ENCODE results near the gene NCOA7. TPM values are rescaled to one million over a fixed set of nuclear protein-coding genes. Genes with fewer than 3 reads are reported as not detected.

The NCOA7 gene
- total RNA-seq, 1 experiment from 2014 or later, result 33.4 TPM

DNA sequence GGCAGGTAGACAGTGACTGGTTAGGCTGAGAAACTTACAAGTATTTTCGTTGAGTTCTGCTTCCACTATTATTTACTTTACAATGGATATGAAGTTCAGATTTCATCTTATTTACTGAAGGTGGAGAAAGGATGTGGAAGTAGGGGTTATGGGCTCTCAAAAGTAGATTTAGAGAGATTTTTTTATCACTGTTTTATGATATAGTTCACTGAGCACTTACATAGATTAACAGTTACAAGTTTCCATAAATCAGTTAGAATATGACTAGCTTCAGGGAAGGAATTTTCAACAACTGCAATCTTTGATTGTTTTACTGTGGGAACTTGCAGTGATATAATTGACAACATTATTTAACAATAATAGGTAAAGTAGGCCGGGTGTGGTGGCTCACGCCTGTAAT, 188.3 kb downstream of the NCOA7 start:
- no peak for DNase-seq (ENCODE audit: low spot score)

Other genes with a start within 250 kb of the NCOA7 start
- gene HEY2, start 41.3 kb upstream of the NCOA7 start, total RNA-seq (2014; rRNA removed; shearing (Covaris generic)), result 0.93 TPM in 1 of 2 replicates, not detected in the other
- gene HINT3, start 165.8 kb downstream of the NCOA7 start, total RNA-seq (2014; rRNA removed; shearing (Covaris generic)), result 10.0 and 10.6 TPM in 2 replicates
- gene TRMT11, start 195.6 kb downstream of the NCOA7 start, total RNA-seq (2014; rRNA removed; shearing (Covaris generic)), result 18.4 and 19.1 TPM in 2 replicates

Data from H4 (cell line).